ENCODE results near the gene ZBTB42.

The ZBTB42 gene

DNA sequence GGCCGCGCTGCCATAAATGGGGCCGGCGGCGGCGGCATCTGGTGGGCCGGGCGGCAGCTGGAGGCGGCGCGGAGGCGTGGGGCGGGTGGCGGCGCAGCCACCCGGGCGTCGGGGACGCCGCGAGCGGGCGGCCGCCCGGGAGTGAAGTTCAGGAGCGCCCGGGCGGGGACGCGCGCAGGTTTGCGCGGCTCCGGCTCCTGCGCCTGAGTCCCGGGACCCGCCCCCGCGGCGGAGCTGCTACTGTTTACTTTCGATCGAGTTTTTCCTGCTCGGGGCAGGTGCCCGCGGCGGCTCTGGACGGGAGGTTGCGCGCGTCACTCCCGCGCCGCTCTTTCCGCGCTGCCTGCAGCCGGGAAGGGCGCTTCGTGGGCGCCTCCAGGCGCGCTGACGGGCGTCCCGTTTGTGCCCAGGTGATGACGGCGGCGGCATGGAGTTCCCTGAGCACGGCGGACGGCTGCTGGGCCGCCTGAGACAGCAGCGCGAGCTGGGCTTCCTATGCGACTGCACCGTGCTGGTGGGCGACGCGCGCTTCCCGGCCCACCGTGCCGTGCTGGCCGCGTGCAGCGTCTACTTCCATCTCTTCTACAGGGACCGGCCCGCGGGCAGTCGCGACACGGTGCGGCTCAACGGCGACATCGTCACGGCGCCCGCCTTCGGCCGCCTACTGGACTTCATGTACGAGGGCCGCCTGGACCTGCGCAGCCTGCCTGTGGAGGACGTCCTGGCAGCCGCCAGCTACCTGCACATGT is at the start of gene ZBTB42:
TSS of gene ZBTB42 (plus strand) at position 331 of the 749 bp plus-strand sequence. CDS start at position 428, 97 bp downstream.
- DNase-seq (ENCODE audit: low read depth, low spot score): peak; percentile 59
- peak within 1 kb of the TSS; percentile 47 for H3K27ac ChIP-seq

DNA sequence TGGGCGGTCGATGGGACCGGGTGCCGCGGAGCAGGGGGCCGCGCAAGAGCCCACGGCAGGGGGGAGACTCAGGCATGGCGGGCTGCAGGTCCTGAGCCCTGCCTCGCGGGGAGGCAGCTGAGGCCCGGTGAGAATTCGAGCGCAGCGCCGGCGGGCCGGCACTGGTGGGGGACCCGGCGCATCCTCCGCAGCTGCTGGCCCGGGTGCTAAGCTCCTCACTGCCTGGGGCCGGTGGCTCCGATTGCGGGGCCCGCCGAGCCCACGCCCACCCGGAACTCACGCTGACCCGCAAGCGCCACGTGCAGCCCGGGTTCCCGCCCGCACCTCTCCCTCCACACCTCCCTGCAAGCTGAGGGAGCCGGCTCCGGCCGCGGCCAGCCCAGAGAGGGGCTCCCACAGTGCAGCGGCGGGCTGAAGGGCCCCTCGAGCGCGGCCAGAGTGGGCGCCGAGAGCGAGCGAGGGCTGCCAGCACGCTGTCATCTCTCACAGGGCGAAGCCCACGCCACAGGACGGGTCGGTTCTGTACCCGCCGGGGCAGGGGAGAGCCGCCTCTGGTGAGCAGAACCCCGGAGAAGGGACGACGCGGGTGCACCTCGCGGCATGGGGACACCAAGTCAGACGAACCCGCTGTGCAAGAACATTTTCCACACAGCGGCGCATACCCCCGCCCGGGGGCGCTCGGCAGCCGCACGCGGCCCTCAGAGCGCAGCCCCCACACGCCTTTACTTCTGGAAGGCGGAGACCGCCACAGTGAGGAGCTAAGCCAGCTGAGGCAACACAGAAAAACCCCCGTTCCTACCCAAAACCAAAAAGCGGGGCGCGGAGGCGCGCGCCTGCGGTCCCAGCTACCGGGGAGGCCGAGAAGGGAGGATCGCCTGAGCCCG is 49.1 kb upstream of the ZBTB42 start:
- peak overlapping the region; percentile 57 for H3K27ac ChIP-seq
- no peak for DNase-seq (ENCODE audit: low read depth, low spot score)

GRCh38 chr14:104752423-104752734 is 48.5 kb upstream of the ZBTB42 start:
- peak overlapping the region; percentile 57 for H3K27ac ChIP-seq
- no peak for DNase-seq (ENCODE audit: low read depth, low spot score)

DNA sequence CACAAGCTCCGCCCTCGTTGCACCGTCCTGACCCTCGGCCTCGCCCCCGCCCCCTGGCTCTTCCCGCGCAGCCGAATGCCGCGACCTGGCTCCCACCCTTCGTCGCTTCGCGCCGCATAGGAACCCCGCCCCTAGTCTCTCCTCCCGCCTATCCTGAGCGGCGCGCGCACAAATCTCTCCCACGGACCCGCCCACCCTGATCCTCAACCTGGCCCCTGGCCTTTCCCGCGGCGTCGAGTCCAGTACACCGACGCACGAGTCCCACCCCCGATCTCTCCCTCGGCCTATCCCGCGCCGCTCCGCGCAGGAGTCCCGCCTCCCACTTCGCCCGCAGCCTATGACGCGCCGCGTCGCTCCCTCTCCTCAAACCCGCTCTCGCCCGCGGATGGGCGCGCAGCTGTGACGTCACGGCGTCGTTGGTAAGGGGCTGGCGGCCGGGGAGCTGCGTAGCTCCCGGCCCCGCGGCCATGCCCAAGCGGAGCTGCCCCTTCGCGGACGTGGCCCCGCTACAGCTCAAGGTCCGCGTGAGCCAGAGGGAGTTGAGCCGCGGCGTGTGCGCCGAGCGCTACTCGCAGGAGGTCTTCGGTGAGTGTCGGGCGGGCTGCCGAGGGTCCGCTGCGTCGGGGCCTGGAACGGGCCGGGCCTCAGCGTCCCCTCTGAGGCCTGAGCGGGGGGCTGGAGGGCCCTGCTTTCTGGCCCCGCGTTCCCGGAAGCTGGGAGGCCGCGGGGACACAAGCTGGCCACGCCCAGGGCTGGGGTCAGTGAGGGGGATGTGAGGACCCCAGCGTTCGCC is 48.0 kb upstream of the ZBTB42 start, which contains the start of gene SIVA1:
TSS of gene SIVA1 (plus strand) at position 413 of the 793 bp plus-strand sequence. CDS start at position 468, 55 bp downstream.
- DNase-seq (ENCODE audit: low read depth, low spot score): peak; percentile 94
- peak within 1 kb of the TSS; percentile 57 for H3K27ac ChIP-seq

DNA sequence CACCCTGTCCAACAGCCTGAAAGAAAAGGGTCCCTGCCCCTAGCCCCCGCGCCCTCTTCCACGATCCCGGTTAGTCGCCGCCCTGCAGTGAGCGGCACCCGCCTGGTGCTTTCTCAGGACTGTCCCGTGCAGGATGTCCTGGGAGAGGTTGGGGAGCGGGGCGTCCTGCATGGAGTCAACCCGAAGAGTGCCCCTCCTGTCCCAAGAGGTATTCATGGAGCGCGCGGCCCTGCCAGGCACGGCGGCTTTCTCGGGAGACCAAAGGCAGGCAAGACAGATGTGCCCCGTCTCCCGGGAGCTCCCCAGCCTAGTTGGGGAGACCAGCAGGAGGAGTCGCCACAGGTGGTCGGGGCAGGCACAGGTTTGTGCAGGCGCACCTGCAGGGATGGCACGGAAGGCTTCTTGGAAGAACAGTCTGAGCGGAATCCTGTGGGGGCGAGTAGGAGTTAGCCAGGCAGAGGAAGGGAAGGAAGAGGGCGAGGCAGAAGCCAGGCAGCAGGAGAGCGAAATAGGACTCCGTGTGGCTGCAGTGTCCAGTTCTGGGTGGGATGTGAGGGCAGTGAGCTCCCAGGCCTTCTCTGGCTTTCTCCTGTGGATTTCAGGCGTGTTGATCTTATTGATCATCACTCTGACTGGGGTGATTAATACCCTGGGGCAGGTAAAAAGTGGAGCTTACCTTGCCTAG is 47.2 kb upstream of the ZBTB42 start:
- DNase-seq (ENCODE audit: low read depth, low spot score): no peak
- H3K27ac ChIP-seq: peak overlapping the region; percentile 57

DNA sequence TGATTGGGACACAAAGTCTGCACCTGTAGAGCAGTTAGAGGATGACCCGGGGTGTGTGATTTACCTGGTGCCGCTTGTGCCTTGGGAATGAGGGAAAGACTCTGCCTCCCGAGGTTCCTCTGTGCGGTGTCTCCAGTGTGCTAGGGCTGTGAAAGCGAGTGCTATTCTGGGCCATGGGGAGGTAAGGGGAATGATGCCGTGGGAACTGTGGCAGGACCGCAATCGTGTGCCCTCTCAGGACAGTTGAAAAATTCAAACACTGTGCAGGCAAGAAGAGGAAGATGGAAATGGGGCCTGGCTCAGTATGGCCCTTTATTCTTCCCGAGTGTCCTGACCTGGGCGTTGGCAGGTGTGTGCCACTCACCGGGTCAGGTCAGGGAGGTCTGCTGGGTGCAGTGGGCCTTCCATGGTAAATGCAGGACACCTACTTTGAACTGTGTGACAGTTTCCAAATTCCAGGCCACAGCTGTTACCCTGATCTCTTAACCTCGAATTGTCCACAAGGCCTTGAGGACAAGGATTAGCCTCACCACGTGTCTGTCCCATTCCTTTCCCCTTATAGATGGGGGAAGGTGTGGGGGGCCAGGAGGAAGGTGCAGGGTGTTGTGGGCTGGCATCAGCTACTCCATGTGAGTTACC is 46.6 kb upstream of the ZBTB42 start:
- no peak for DNase-seq (ENCODE audit: low read depth, low spot score)
- H3K27ac ChIP-seq: no peak overlapping the region

DNA sequence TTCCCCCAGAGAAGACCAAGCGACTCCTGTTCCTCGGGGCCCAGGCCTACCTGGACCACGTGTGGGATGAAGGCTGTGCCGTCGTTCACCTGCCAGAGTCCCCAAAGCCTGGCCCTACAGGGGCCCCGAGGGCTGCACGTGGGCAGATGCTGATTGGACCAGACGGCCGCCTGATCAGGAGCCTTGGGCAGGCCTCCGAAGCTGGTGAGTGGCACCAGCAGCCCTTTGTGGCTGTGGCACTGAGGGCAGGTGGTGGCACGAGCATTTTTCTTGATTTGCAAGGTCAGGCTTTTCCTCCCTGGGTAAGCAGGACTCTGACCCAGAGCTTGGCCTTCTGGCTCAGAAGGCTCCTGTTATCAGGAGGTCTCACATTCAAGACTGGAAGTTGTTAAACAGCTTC is 45.3 kb upstream of the ZBTB42 start:
- no peak for DNase-seq (ENCODE audit: low read depth, low spot score)

GRCh38 chr14:104756477-104757237 is 44.2 kb upstream of the ZBTB42 start:
- no peak overlapping the region for H3K27ac ChIP-seq
- no peak for DNase-seq (ENCODE audit: low read depth, low spot score)

More for the DNA sequence above, 45.3 kb upstream of the ZBTB42 start:
- H3K27ac ChIP-seq: no peak overlapping the region

DNA sequence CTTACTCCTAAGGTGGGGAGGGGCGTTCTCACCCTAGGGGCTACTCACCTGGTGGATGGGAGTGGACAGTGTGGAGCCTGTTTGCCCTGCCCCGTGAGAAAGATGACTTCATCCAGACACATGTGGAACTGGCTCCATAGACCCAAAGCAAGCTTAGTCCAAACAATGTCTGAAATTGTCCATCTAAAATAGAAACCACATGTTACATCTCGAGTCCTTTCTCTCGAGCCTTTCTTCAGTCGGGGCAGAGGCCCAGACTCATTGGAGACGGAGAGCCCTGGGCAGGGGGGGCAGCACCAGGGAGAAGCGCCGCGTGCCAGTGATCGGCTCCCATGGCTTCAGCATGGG is 43.7 kb upstream of the ZBTB42 start:
- no peak overlapping the region for H3K27ac ChIP-seq
- no peak for DNase-seq (ENCODE audit: low read depth, low spot score)

- no peak overlapping the region for H3K27ac ChIP-seq
- no peak for DNase-seq (ENCODE audit: low read depth, low spot score)
Measured at GRCh38 chr14:104757681-104758392, 43.1 kb upstream of the ZBTB42 start.

DNA sequence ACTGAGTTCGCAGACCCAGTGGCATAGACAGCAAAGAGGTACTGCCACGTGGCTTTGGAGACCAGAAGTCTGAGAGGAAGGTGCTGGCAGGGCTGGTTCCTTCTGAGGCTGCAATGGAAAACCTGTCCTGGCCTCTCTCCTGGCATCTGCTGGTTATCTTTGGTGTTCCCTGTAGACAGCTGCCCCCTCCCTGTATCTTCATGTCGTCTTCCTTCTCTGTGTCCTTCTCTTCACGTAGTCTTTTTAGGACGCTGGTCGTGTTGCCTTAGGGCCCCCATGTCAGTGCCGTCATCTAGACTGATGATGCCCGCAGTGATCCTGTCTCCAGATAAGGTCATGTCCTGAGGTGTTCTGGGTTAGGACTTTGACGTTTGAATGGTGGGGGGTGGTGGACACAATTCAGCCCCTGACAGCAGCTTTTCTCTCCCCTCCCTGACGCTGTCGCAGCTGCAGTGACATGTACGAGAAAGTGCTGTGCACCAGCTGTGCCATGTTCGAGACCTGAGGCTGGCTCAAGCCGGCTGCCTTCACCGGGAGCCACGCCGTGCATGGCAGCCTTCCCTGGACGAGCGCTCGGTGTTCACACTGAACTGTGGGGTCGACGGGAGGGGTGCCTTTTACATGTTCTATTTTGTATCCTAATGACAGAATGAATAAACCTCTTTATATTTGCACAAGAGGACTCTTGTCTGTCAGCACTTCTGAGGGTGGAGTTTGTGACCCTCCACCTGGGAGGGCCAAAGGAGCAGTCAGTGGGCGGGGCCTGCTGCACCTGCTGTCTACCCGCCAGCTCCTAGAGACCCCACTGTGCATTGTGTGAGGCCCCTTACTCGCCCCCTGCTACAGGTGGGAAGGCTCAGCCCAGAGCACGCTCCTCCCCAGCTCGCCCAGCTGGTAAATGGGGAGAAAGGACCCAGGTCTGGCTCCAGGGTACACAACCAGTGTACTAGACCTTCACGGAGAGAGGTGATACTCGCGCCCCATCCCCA is 41.6 kb upstream of the ZBTB42 start:
- H3K27ac ChIP-seq: no peak overlapping the region
- no peak for DNase-seq (ENCODE audit: low read depth, low spot score)

DNA sequence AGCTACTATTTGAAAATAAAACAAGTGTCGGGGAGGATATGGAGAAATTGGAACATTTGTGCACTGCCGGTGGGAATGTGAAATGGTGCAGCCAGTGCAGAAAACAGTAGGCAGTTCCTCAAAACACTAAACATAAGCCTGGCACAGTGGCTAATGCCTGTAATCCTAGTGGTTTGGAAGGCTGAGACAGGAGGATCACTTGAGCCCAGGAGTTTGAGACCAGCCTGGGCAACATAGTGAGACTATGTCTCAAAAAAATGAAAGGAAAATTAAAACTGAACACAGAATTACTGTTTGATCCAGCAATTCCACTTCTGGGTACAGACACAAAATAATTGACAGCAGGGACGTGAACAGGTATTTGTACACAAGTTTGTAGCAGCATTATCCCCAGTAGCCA is 35.4 kb upstream of the ZBTB42 start:
- no peak overlapping the region for H3K27ac ChIP-seq
- DNase-seq (ENCODE audit: low read depth, low spot score): no peak

- H3K27ac ChIP-seq: no peak overlapping the region
- DNase-seq (ENCODE audit: low read depth, low spot score): no peak
Measured at GRCh38 chr14:104766256-104766862, 34.5 kb upstream of the ZBTB42 start.

DNA sequence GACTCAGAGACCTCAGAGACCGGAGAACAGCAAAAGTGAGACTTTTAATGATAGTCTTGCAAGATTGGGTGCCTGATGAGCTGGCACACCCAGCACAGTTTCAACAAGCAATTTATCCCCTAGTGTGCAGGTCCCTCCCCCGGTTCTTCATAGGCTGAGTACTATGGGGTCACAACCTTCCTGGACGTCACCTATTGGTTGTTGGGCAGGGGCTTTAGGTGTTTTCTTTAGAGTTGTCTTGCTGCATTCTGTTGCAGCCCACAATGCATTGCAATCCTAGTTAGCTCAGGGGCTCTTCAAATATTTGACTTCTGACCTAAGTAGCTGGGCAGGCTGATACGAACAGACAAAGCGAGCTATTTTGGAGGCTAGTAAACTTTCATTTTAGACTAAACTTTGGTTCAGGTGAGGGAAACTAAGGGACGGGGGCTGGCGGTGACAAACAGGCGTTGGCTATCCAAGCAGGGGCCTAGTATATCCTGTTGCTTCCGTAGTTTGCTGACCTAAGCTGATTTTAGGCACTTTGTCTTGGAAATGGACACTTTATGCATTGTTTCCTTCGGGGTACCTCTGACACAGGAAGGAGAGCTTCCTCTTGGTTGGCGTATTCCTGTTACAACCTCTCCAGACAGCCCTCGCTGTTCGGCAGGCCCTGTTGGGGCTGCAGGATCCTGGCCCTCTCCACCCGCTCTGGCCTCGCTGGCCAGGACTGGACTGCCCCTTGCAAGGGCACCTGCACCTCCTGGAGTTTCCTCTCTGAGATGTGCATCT is 33.9 kb upstream of the ZBTB42 start:
- no peak overlapping the region for H3K27ac ChIP-seq
- no peak for DNase-seq (ENCODE audit: low read depth, low spot score)

GRCh38 chr14:104767634-104767918 is 33.3 kb upstream of the ZBTB42 start:
- no peak for DNase-seq (ENCODE audit: low read depth, low spot score)
- no peak overlapping the region for H3K27ac ChIP-seq
